Measurements from ENCODE around the gene NRSN2.
"Not testable (repeated sequence)": the region's sequence is repeated elsewhere in the genome, so short reads cannot be mapped to it uniquely, and the experiment has no call there.

The NRSN2 gene

DNA sequence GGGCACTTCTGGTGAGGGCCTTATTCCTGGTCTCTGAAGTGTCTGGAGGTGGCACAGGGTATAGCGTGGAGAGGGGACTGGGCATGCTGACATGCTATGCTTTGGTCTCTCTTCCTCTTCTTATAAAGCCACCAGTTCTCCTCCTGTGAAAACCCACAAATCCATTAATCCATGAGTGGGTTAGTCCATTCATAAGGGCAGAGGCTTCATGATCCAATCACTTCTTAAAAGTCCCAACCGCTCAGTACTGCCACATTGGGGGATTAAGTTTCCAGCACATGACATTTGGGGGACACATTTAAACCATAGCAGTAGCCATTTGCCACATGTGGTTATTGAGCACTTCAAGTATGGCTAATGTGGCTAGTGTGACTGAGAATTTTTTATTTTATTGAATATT, 29.8 kb downstream of the NRSN2 start:
- no peak overlapping the region for H3K4me3 ChIP-seq (ENCODE audit: low read depth, low read length)
- DNase-seq (ENCODE audit: low read depth), result no peak
- in situ Hi-C loops (cut with HindIII; ENCODE audit: low sequenced_read_pairs), result no loop called here
- no peak for TF ChIP-seq CTCF (IDR thresholded peaks at IDR 0.05; ENCODE audit: low read depth, low read length, missing control alignments)

- DNase-seq (ENCODE audit: low read depth); in situ Hi-C loops (cut with HindIII; ENCODE audit: low sequenced_read_pairs); H3K4me3 ChIP-seq (ENCODE audit: low read depth, low read length): not testable (repeated sequence)
Measured at GRCh38 chr20:377578-377977, 30.7 kb downstream of the NRSN2 start.

- in situ Hi-C loops (cut with HindIII; ENCODE audit: low sequenced_read_pairs), result no loop called here
- no peak overlapping the region for H3K4me3 ChIP-seq (ENCODE audit: low read depth, low read length)
- no peak for TF ChIP-seq CTCF (IDR thresholded peaks at IDR 0.05; ENCODE audit: low read depth, low read length, missing control alignments)
- DNase-seq (ENCODE audit: low read depth), result no peak
Measured at GRCh38 chr20:378961-379336, 32.0 kb downstream of the NRSN2 start.

DNA sequence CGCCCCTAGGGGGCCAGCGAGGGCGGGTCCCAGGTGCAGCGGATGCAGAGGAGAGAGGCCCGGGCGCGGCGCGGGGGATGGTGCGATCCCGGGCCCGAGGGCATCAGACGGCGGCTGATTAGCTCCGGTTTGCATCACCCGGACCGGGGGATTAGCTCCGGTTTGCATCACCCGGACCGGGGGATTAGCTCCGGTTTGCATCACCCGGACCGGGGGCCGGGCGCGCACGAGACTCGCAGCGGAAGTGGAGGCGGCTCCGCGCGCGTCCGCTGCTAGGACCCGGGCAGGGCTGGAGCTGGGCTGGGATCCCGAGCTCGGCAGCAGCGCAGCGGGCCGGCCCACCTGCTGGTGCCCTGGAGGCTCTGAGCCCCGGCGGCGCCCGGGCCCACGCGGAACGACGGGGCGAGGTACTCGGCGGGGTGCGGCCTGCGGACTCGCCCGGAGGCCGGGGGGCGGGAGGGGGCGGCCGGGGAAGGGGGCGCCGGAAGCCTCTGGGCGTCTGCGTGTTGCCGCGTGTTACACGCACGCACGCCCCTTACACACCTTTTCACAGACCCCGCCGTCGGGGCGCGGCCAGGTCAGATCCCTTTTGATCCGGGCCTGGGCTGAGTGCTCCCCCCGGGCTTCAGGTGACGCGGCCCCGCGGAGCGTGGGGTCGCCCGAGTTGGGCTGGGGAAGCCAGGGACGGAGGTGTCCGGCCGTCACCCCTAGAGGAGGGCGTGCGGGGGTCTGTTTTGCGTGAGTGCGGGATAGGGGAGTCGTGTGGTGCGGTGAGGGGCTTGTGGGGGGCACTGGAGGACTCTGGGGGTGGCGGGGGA, 34.1 kb downstream of the NRSN2 start:
- no peak for DNase-seq (ENCODE audit: low read depth)
- peak; percentile 3 for TF ChIP-seq CTCF (IDR thresholded peaks at IDR 0.05; ENCODE audit: low read depth, low read length, missing control alignments)
- in situ Hi-C loops (cut with HindIII; ENCODE audit: low sequenced_read_pairs), result loop anchor here (5.0 kb wide), 1 partner anchor 51 kb away; no protein-coding TSS in a partner anchor
- peak overlapping the region; percentile 51 for H3K4me3 ChIP-seq (ENCODE audit: low read depth, low read length)

GRCh38 chr20:381581-382290, 34.8 kb downstream of the NRSN2 start:
- in situ Hi-C loops (cut with HindIII; ENCODE audit: low sequenced_read_pairs), result loop anchor here (5.0 kb wide), 1 partner anchor 51 kb away; no protein-coding TSS in a partner anchor
- H3K4me3 ChIP-seq (ENCODE audit: low read depth, low read length), result peak overlapping the region; percentile 51
- TF ChIP-seq CTCF (IDR thresholded peaks at IDR 0.05; ENCODE audit: low read depth, low read length, missing control alignments), result no peak
- no peak for DNase-seq (ENCODE audit: low read depth)

- TF ChIP-seq CTCF (IDR thresholded peaks at IDR 0.05; ENCODE audit: low read depth, low read length, missing control alignments), result no peak
- in situ Hi-C loops (cut with HindIII; ENCODE audit: low sequenced_read_pairs), result loop anchor here (5.0 kb wide), 1 partner anchor 50 kb away; no protein-coding TSS in a partner anchor
- H3K4me3 ChIP-seq (ENCODE audit: low read depth, low read length), result peak overlapping the region; percentile 51
- no peak for DNase-seq (ENCODE audit: low read depth)
Measured at GRCh38 chr20:382291-383115, 35.6 kb downstream of the NRSN2 start.
